ENCODE measurements around the gene STAT5B. TPM values are rescaled to one million over a fixed set of nuclear protein-coding genes. Genes with fewer than 3 reads are reported as not detected.
A peak's percentile ranks its signal among the peaks of the same experiment; 100 is the strongest.

Gene STAT5B
- total RNA-seq, 2 experiments from 2014 or later = 128 to 129 TPM

DNA sequence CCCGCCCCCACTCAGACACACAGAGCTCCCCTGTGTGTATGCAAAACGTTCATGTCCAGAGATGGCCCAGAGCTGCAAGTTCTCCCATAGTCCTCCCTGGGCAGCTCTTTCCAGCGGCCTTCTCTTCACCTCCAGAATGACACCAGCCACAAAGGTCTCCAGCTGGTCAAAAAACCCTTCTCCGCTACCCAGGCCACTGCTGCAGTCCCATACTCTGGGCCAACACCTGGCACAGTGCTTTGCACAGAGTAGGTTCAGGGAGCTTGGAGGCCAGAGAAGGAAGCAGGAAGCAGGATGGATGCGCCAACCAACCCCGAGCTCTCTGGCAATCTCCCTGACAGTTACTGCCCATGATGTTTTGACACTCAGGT lies 1.1 kb upstream of the STAT5B start:
- Mint-ChIP-seq H3K4me1 (ENCODE audit: low read depth) (peaks cover 29% of the 10 kb centered on the region), H3K27ac (peak overlapping the region; percentile 80), H3K9me3 (no peaks in the 10 kb centered on the region), H3K4me3 (peak overlapping the region; percentile 72), H3K27me3 (no peaks in the 10 kb centered on the region), H3K36me3 (ENCODE audit: low read depth) (peaks cover 27% of the 10 kb centered on the region)
- DNase-seq (no peak), ATAC-seq (no peak)
- TF ChIP-seq, protein P1, sequence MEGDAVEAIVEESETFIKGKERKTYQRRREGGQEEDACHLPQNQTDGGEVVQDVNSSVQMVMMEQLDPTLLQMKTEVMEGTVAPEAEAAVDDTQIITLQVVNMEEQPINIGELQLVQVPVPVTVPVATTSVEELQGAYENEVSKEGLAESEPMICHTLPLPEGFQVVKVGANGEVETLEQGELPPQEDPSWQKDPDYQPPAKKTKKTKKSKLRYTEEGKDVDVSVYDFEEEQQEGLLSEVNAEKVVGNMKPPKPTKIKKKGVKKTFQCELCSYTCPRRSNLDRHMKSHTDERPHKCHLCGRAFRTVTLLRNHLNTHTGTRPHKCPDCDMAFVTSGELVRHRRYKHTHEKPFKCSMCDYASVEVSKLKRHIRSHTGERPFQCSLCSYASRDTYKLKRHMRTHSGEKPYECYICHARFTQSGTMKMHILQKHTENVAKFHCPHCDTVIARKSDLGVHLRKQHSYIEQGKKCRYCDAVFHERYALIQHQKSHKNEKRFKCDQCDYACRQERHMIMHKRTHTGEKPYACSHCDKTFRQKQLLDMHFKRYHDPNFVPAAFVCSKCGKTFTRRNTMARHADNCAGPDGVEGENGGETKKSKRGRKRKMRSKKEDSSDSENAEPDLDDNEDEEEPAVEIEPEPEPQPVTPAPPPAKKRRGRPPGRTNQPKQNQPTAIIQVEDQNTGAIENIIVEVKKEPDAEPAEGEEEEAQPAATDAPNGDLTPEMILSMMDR (IDR thresholded peaks at IDR 0.05) = no peak
- CTCF ChIA-PET = interaction anchor here (0.9 to 4.1 kb wide), 8 partner anchors 9 to 129 kb away, joined by 3 to 24 read pairs (median 4); partner anchors contain the start of genes GHDC and STAT5A
- intact Hi-C loops (cut with micrococcal nuclease) = loop anchor here (5.0 kb wide), 1 partner anchor 55 kb away; no protein-coding TSS in a partner anchor
- POLR2A ChIA-PET = interaction anchor here (0.6 to 5.0 kb wide), 9 partner anchors 8 to 93 kb away, joined by 3 to 52 read pairs (median 4); partner anchors contain the start of gene STAT5A

GRCh38 chr17:42276609-42277341 lies 584 bp upstream of the STAT5B start:
- intact Hi-C loops (cut with micrococcal nuclease) = loop anchor here (5.0 kb wide), 1 partner anchor 54 kb away; no protein-coding TSS in a partner anchor
- Mint-ChIP-seq H3K36me3 (ENCODE audit: low read depth) (peaks cover 28% of the 10 kb centered on the region), H3K27ac (peak overlapping the region; percentile 80), H3K27me3 (no peaks in the 10 kb centered on the region), H3K4me1 (ENCODE audit: low read depth) (peaks cover 35% of the 10 kb centered on the region), H3K4me3 (peak overlapping the region; percentile 72), H3K9me3 (no peaks in the 10 kb centered on the region)
- ChIA-PET CTCF (interaction anchor here (0.9 to 4.1 kb wide), 8 partner anchors 8 to 130 kb away, joined by 3 to 24 read pairs (median 4); partner anchors contain the start of genes GHDC and STAT5A), POLR2A (interaction anchor here (0.6 to 12.0 kb wide), 10 partner anchors 8 to 93 kb away, joined by 3 to 136 read pairs (median 4); partner anchors contain the start of gene STAT5A)
- ATAC-seq = no peak
- TF ChIP-seq, protein P1 (IDR thresholded peaks at IDR 0.05) = no peak
- DNase-seq = peak; percentile 30

- TF ChIP-seq, protein P1 (IDR thresholded peaks at IDR 0.05) = no peak
- POLR2A ChIA-PET = interaction anchor here (0.8 to 12.0 kb wide), 14 partner anchors 9 to 128 kb away, joined by 3 to 136 read pairs (median 4); partner anchors contain the start of gene STAT5A
- CTCF ChIA-PET = interaction anchor here (0.9 to 4.3 kb wide), 10 partner anchors 12 to 251 kb away, joined by 3 to 32 read pairs (median 3); no protein-coding TSS in a partner anchor
- H3K27ac Mint-ChIP-seq = peak overlapping the region; percentile 96
- ATAC-seq = peak; percentile 28
- H3K4me3 Mint-ChIP-seq = peak overlapping the region; percentile 97
- H3K4me1 Mint-ChIP-seq (ENCODE audit: low read depth) = peaks cover 43% of the 10 kb centered on the region
- H3K36me3 Mint-ChIP-seq (ENCODE audit: low read depth) = peaks cover 30% of the 10 kb centered on the region
- H3K27me3 Mint-ChIP-seq = no peaks in the 10 kb centered on the region
- peak; percentile 53 for DNase-seq
- no peaks in the 10 kb centered on the region for H3K9me3 Mint-ChIP-seq
- intact Hi-C loops (cut with micrococcal nuclease) = loop anchor here (5.0 kb wide), 1 partner anchor 53 kb away; no protein-coding TSS in a partner anchor
Measured at GRCh38 chr17:42275527-42276358, 448 bp downstream of the STAT5B start.

DNA sequence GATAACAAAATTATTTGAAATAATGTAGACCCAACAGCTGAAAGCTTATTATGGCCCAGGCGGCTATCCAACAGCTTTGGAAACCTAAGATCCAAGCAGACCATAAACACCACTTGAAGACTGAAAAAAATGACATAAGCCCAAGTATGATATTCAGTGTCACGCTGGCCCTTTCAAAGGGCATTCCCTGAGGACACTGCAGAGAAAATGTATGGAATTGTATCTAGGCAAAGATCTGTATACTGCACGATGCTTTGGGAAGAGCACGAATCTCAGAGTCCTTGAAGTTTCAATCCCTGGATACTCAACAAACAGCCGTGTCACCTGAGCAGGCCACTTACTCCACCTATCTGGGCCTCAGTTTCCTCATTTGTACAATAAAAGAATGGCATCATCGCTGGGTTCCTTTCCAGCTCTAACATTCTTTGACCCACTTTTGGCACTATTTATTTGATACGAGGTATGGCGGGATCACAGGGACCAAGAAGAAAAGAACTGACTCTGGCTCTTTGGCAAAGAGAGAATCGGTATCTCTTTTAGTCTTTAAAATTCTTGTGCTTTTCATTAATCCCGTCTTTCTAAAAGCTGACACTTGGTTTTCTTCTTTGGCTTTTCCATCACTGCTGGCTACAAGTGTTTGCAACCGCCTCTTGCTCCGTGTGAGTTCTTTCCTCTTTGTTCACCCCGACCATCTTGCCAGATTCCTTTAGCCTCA lies 1.2 kb downstream of the STAT5B start:
- POLR2A ChIA-PET = interaction anchor here (0.9 to 12.0 kb wide), 15 partner anchors 9 to 129 kb away, joined by 3 to 136 read pairs (median 4); partner anchors contain the start of gene STAT5A
- H3K4me1 Mint-ChIP-seq (ENCODE audit: low read depth) = peaks cover 49% of the 10 kb centered on the region
- H3K4me3 Mint-ChIP-seq = peak overlapping the region; percentile 97
- TF ChIP-seq, protein P1 (IDR thresholded peaks at IDR 0.05) = no peak
- CTCF ChIA-PET = interaction anchor here (0.9 to 4.3 kb wide), 10 partner anchors 13 to 252 kb away, joined by 3 to 32 read pairs (median 3); no protein-coding TSS in a partner anchor
- H3K9me3 Mint-ChIP-seq = no peaks in the 10 kb centered on the region
- no peaks in the 10 kb centered on the region for H3K27me3 Mint-ChIP-seq
- ATAC-seq (peak; percentile 2), DNase-seq (no peak)
- intact Hi-C loops (cut with micrococcal nuclease) = loop anchor here (5.0 kb wide), 1 partner anchor 53 kb away; no protein-coding TSS in a partner anchor
- peak overlapping the region; percentile 96 for H3K27ac Mint-ChIP-seq
- H3K36me3 Mint-ChIP-seq (ENCODE audit: low read depth) = peaks cover 35% of the 10 kb centered on the region

Data from activated CD8-positive, alpha-beta T cell treated with anti-CD3 and anti-CD28 coated beads for 36 hours (primary cell).